M059J (cell line): ENCODE results near the gene DDX51. TPM values are rescaled to one million over a fixed set of nuclear protein-coding genes. Genes with fewer than 3 reads are reported as not detected.

Source experiments
- total RNA-seq: library from RNA; depleted of rRNA; stranded (reverse); fragments of >200 nt; shearing (Covaris generic); gene quantifications from 2 replicates; pipeline ENCODE4 v1.2.3, GENCODE V29; 2014; rRNA removed

Gene DDX51
- total RNA-seq, 1 experiment from 2014 or later: 4.8 TPM

Other genes with a start within 250 kb of the DDX51 start
- gene ULK1, start 249.7 kb downstream of the DDX51 start, total RNA-seq: 4.5 and 7.5 TPM in 2 replicates
- 9.3 and 10.3 TPM in 2 replicates for gene PUS1, start 215.0 kb downstream of the DDX51 start, total RNA-seq
- 3.3 and 8.0 TPM in 2 replicates for gene EP400, start 194.4 kb downstream of the DDX51 start, total RNA-seq
- gene NOC4L, start 138 bp upstream of the DDX51 start, total RNA-seq: 10.8 and 18.6 TPM in 2 replicates
- not detected in 2 replicates for gene GALNT9, start 185.3 kb upstream of the DDX51 start, total RNA-seq